Ishikawa (cell line): ENCODE data around the gene CYP27A1.
A peak's percentile ranks its signal among the peaks of the same experiment; 100 is the strongest.

Experiments used
- CEBPB ChIP-seq: IDR thresholded peaks from 2 replicates; pipeline ENCODE4 v1.6.1; 2012
- CREB1 ChIP-seq: IDR thresholded peaks from 2 replicates; pipeline ENCODE4 v1.6.1; 2012; ENCODE audit warnings: low read depth
- EGR1 ChIP-seq: IDR thresholded peaks from 2 replicates; pipeline ENCODE4 v1.6.1; 2012
- EP300 ChIP-seq: IDR thresholded peaks from 2 replicates; pipeline ENCODE4 v1.6.1; 2012; ENCODE audit warnings: borderline replicate concordance
- FOXM1 ChIP-seq: IDR thresholded peaks from 2 replicates; pipeline ENCODE4 v1.6.1; 2012; ENCODE audit warnings: low read depth, borderline replicate concordance
- NFIC ChIP-seq: IDR thresholded peaks from 2 replicates; pipeline ENCODE4 v1.6.1; 2012
- RAD21 ChIP-seq: IDR thresholded peaks from 2 replicates; pipeline ENCODE4 v1.6.1; 2012; ENCODE audit warnings: low read depth
- TAF1 ChIP-seq: IDR thresholded peaks from 2 replicates; pipeline ENCODE4 v1.6.1; 2012; ENCODE audit warnings: low read depth, mild to moderate bottlenecking
- TCF12 ChIP-seq: IDR thresholded peaks from 2 replicates; pipeline ENCODE4 v1.6.1; 2012; ENCODE audit warnings: low read depth
- TEAD4 ChIP-seq: IDR thresholded peaks from 2 replicates; pipeline ENCODE4 v1.6.1; 2012
- YY1 ChIP-seq: IDR thresholded peaks from 2 replicates; pipeline ENCODE4 v1.6.1; 2012; ENCODE audit warnings: low read depth
- ZBTB7A ChIP-seq: IDR thresholded peaks from 2 replicates; pipeline ENCODE4 v1.6.1; 2012; ENCODE audit warnings: low read depth
- TF ChIP-seq, protein P1 (sequence below): IDR thresholded peaks from 2 replicates; pipeline ENCODE4 v1.6.1; 2012
- TF ChIP-seq, protein P2 (sequence below): IDR thresholded peaks from 2 replicates; pipeline ENCODE4 v1.6.1; 2012; ENCODE audit warnings: low read depth, mild to moderate bottlenecking
- TF ChIP-seq, protein P3 (sequence below): IDR thresholded peaks from 2 replicates; pipeline ENCODE4 v1.6.1; 2012

Gene CYP27A1

DNA sequence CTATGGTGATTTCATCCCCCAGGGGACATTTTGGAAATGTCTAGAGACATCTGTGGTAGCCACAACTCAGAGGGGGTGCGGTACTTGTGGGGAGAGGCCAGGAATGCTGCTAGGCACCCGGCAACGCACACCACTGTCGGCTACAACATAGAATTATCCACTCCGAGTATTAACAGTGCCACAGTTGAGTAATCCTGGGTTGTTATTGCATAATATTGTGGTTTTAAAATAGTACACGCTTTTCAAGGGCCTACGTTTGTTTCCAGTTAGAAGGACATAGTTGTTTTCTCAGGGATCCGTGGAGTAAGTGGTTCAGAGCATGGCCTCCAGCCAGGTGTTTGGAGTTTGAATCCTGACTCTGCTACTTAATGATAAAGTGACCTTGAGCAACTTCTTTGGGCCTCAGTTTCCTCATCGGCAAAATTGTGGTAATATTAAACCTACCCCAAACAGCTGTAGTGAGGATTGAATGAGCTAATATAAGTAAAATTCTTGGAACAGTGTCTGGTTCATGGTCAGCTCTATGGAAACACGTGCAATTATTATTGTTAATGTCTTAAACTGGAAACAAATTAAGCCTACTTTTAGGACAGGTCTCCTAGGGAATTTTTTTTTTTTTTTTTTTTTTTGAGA, 24.5 kb downstream of the CYP27A1 start:
- TF ChIP-seq NFIC (no peak), TEAD4 (peak; percentile 44; the same call in 1 of the 2 replicates), CEBPB (peak; percentile 100)

DNA sequence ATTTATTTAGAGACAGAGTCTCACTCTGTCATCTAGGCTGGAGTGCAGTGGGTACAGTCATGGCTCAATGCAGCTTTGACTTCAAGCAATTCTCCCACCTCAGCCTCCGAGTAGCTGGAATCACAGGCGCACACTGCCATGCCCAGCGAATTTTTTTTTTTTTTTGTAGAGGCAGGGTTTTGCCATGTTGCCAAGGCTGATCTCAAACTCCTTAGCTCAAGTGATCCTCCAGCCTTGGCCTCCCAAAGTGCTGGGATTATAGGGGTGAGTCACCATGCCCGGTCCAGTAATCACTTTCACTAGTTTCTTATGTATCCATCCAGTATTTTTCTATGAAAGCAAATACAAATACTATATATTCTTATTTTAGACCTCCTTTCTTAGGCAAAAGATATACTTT, 25.7 kb downstream of the CYP27A1 start:
- TF ChIP-seq NFIC (no peak), CREB1 (no peak), FOXM1 (no peak), YY1 (no peak), EP300 (no peak), TEAD4 (no peak), ZBTB7A (no peak), TCF12 (no peak)
- TF ChIP-seq, protein P1, sequence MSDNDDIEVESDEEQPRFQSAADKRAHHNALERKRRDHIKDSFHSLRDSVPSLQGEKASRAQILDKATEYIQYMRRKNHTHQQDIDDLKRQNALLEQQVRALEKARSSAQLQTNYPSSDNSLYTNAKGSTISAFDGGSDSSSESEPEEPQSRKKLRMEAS = no peak
- TF ChIP-seq, protein P2, sequence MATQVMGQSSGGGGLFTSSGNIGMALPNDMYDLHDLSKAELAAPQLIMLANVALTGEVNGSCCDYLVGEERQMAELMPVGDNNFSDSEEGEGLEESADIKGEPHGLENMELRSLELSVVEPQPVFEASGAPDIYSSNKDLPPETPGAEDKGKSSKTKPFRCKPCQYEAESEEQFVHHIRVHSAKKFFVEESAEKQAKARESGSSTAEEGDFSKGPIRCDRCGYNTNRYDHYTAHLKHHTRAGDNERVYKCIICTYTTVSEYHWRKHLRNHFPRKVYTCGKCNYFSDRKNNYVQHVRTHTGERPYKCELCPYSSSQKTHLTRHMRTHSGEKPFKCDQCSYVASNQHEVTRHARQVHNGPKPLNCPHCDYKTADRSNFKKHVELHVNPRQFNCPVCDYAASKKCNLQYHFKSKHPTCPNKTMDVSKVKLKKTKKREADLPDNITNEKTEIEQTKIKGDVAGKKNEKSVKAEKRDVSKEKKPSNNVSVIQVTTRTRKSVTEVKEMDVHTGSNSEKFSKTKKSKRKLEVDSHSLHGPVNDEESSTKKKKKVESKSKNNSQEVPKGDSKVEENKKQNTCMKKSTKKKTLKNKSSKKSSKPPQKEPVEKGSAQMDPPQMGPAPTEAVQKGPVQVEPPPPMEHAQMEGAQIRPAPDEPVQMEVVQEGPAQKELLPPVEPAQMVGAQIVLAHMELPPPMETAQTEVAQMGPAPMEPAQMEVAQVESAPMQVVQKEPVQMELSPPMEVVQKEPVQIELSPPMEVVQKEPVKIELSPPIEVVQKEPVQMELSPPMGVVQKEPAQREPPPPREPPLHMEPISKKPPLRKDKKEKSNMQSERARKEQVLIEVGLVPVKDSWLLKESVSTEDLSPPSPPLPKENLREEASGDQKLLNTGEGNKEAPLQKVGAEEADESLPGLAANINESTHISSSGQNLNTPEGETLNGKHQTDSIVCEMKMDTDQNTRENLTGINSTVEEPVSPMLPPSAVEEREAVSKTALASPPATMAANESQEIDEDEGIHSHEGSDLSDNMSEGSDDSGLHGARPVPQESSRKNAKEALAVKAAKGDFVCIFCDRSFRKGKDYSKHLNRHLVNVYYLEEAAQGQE = no peak

DNA sequence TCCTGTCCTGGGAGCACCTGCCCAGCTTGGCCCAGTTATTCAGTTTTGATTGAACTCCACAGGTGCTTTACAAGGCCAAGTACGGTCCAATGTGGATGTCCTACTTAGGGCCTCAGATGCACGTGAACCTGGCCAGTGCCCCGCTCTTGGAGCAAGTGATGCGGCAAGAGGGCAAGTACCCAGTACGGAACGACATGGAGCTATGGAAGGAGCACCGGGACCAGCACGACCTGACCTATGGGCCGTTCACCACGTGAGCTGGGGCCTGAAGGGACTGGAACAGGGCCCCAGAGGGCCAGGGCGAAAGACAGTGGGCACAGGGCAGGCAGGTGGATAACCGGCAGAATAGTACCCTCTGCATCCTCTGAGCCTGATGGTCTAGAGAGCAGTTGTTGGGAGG, 27.6 kb downstream of the CYP27A1 start:
- TF ChIP-seq EP300 (no peak), TCF12 (no peak), EGR1 (no peak), RAD21 (no peak), TEAD4 (no peak), CEBPB (no peak), YY1 (no peak), ZBTB7A (no peak), FOXM1 (no peak), NFIC (no peak), CREB1 (no peak), TAF1 (no peak)
- TF ChIP-seq, protein P2 = no peak
- TF ChIP-seq, protein P3, sequence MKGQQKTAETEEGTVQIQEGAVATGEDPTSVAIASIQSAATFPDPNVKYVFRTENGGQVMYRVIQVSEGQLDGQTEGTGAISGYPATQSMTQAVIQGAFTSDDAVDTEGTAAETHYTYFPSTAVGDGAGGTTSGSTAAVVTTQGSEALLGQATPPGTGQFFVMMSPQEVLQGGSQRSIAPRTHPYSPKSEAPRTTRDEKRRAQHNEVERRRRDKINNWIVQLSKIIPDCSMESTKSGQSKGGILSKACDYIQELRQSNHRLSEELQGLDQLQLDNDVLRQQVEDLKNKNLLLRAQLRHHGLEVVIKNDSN = no peak
- TF ChIP-seq, protein P1 = no peak

DNA sequence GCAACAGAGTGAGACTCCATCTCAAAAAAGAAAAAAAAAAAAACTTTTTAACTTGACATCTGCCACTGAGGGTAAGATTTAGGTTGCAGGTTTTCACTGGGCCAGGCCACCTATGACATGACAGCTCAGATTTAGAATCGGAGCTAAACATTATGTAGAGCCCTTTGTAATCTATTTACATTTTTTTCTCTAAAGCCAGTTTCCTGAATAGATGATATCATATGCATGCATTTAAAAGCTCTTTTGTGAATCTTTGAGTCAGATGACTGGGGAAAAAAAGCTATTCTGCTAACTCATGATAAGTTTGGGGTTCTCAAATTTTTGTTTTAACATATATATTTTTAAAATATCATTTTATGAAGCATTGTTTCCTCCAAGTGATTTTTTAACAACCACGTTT, 28.3 kb downstream of the CYP27A1 start:
- no peak for TF ChIP-seq ZBTB7A
- no peak for TF ChIP-seq TAF1
- TF ChIP-seq TCF12 = no peak
- no peak for TF ChIP-seq CREB1
- no peak for TF ChIP-seq EP300
- no peak for TF ChIP-seq RAD21
- no peak for TF ChIP-seq YY1
- TF ChIP-seq EGR1 = no peak
- TF ChIP-seq, protein P3 = no peak
- TF ChIP-seq, protein P1 = no peak
- TF ChIP-seq, protein P2 = no peak
- TF ChIP-seq CEBPB = no peak
- TF ChIP-seq FOXM1 = no peak
- no peak for TF ChIP-seq TEAD4
- TF ChIP-seq NFIC = no peak

DNA sequence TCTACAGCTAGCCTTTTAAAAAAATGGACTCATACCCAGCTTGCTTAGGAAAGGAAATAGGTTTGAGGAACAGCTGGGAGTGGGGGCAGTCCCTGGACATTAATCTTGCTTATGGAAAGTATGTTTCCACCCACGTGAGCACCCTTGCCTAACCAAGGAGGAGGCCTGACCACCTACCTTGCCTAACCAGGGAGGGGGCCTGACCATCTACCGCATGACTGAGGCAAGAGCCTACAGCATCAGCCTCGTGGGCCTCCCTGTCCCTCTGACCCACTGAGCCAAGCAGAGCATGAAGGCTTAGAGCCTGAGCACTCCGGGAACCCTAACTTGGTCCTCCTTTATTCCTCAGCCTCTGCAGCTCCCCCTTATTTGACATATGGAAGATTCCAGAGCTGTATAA, 29.4 kb downstream of the CYP27A1 start:
- TF ChIP-seq TEAD4 = no peak
- TF ChIP-seq TCF12 = no peak
- no peak for TF ChIP-seq TAF1
